ENCODE measurements around the gene SLC35D1. TPM values are rescaled to one million over a fixed set of nuclear protein-coding genes. Genes with fewer than 3 reads are reported as not detected.

SLC35D1 gene
- total and polyA plus RNA-seq, 2 experiments from 2014 or later, result 14.3 to 40.2 TPM

DNA sequence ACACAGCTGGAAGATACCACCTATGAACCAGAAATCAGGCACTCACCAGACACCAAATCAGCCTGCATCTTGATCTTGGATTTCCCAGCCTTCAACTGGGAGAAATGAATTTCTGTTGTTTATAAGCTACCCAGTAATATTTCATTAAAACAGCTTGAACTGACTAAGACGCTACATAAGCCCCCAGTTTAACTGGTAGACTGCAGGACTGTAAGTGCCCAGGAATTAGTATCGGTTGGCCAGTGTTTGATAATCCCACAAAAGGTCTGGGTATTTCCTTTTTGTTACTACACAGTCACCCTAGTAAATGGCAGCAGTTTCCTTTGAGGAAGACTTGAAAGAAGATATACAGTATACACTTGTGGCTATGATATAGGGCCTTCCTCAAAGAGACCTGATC lies 7.3 kb upstream of the SLC35D1 start:
- Histone ChIP-seq H3K79me2 (no peaks in the 10 kb centered on the region), H3K4me3 (no peak overlapping the region), H3K27me3 (no peaks in the 10 kb centered on the region), H3K36me3 (replicated peaks; ENCODE audit: insufficient read depth, low read depth) (no peaks in the 10 kb centered on the region), H3K4me1 (ENCODE audit: insufficient read depth) (peaks cover 10% of the 10 kb centered on the region), H3K9me3 (ENCODE audit: low read depth) (no peaks in the 10 kb centered on the region), H3K9me2 (replicated peaks; ENCODE audit: insufficient read depth) (no peaks in the 10 kb centered on the region), H3K27ac (peak overlapping the region; percentile 81), H4K20me1 (ENCODE audit: insufficient read depth, poor library complexity, severe bottlenecking) (no peaks in the 10 kb centered on the region), H3K4me2 (no peak overlapping the region), H2AFZ (no peak overlapping the region)
- DNase-seq (ENCODE audit: low spot score), result no peak
- 80% methylated on average over 2 of the region's 2 CpGs for WGBS (ENCODE audit: low lambda C conversion rate, missing lambda C conversion rate)
- TF ChIP-seq EZH2 (IDR thresholded peaks at IDR 0.05; ENCODE audit: borderline replicate concordance), result no peak
- TF ChIP-seq, protein P1, sequence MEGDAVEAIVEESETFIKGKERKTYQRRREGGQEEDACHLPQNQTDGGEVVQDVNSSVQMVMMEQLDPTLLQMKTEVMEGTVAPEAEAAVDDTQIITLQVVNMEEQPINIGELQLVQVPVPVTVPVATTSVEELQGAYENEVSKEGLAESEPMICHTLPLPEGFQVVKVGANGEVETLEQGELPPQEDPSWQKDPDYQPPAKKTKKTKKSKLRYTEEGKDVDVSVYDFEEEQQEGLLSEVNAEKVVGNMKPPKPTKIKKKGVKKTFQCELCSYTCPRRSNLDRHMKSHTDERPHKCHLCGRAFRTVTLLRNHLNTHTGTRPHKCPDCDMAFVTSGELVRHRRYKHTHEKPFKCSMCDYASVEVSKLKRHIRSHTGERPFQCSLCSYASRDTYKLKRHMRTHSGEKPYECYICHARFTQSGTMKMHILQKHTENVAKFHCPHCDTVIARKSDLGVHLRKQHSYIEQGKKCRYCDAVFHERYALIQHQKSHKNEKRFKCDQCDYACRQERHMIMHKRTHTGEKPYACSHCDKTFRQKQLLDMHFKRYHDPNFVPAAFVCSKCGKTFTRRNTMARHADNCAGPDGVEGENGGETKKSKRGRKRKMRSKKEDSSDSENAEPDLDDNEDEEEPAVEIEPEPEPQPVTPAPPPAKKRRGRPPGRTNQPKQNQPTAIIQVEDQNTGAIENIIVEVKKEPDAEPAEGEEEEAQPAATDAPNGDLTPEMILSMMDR (IDR thresholded peaks at IDR 0.05; ENCODE audit: poor library complexity), result no peak
- TF ChIP-seq EZH2phosphoT487 (IDR thresholded peaks at IDR 0.05; ENCODE audit: low read depth, severe bottlenecking, unreplicated experiment), result no peak

DNA sequence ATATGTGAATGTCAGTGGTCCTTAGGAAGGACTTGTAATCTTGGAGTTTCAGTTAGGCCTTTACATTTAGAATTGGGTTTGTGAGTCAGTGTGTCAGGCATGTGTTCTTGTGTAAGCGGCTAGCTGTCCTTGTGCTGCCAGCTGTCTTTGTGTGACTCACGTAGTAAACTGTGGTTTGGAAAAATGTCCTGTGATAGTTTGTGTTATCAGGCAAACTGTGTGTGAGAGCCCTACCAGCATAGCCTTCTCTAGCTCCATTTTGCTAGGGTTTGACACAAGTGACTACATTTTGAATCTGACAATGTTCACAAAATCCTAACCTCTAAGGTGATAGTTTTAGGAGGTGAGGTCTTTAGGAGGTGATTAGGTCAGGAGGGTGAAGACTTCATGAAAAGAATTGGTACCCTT lies 6.9 kb upstream of the SLC35D1 start:
- TF ChIP-seq, protein P1 (IDR thresholded peaks at IDR 0.05; ENCODE audit: poor library complexity), result no peak
- TF ChIP-seq EZH2phosphoT487 (IDR thresholded peaks at IDR 0.05; ENCODE audit: low read depth, severe bottlenecking, unreplicated experiment) (no peak), EZH2 (IDR thresholded peaks at IDR 0.05; ENCODE audit: borderline replicate concordance) (no peak)
- DNase-seq (ENCODE audit: low spot score), result peak; percentile 68
- Histone ChIP-seq H3K27ac (peak overlapping the region; percentile 81), H3K4me1 (ENCODE audit: insufficient read depth) (peaks cover 10% of the 10 kb centered on the region), H3K4me2 (no peak overlapping the region), H2AFZ (no peak overlapping the region), H3K36me3 (replicated peaks; ENCODE audit: insufficient read depth, low read depth) (no peaks in the 10 kb centered on the region), H3K9me3 (ENCODE audit: low read depth) (no peaks in the 10 kb centered on the region), H3K4me3 (no peak overlapping the region), H3K9me2 (replicated peaks; ENCODE audit: insufficient read depth) (no peaks in the 10 kb centered on the region), H3K27me3 (no peaks in the 10 kb centered on the region), H4K20me1 (ENCODE audit: insufficient read depth, poor library complexity, severe bottlenecking) (no peaks in the 10 kb centered on the region), H3K79me2 (no peaks in the 10 kb centered on the region)
- 38% methylated on average over 2 of the region's 2 CpGs for WGBS (ENCODE audit: low lambda C conversion rate, missing lambda C conversion rate)

DNA sequence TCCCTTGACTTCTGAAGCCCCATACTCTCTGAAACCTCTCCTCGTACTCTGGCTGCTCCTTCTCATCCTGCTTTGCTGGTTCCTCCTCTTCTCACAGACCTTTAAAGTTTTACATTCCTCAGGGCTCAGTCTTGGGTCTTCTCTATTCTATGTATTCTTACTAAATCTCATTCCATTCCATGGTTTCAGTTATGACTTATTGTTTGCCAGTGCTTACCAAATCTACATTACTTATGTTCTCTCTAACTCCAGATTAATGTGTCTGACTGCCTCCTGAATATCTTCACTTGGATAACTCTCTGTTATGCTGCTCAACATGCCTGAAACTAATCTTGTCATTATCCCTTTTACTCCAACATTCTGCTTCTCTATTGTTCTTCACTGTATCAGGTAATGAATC lies 5.4 kb upstream of the SLC35D1 start:
- no peaks in the 10 kb centered on the region for H3K9me2 ChIP-seq (replicated peaks; ENCODE audit: insufficient read depth)
- no peak for TF ChIP-seq EZH2phosphoT487 (IDR thresholded peaks at IDR 0.05; ENCODE audit: low read depth, severe bottlenecking, unreplicated experiment)
- no peak for TF ChIP-seq EZH2 (IDR thresholded peaks at IDR 0.05; ENCODE audit: borderline replicate concordance)
- TF ChIP-seq, protein P1 (IDR thresholded peaks at IDR 0.05; ENCODE audit: poor library complexity), result no peak
- H3K4me2 ChIP-seq, result no peak overlapping the region
- no peak overlapping the region for H2AFZ ChIP-seq
- no peak overlapping the region for H3K4me3 ChIP-seq
- H3K4me1 ChIP-seq (ENCODE audit: insufficient read depth), result peaks cover 10% of the 10 kb centered on the region
- no peaks in the 10 kb centered on the region for H3K9me3 ChIP-seq (ENCODE audit: low read depth)
- no peak for DNase-seq (ENCODE audit: low spot score)
- H3K79me2 ChIP-seq, result no peaks in the 10 kb centered on the region
- no peaks in the 10 kb centered on the region for H3K27me3 ChIP-seq
- 91% methylated on average over 1 of the region's 1 CpG for WGBS (ENCODE audit: low lambda C conversion rate, missing lambda C conversion rate)
- no peaks in the 10 kb centered on the region for H3K36me3 ChIP-seq (replicated peaks; ENCODE audit: insufficient read depth, low read depth)
- no peak overlapping the region for H3K27ac ChIP-seq
- no peaks in the 10 kb centered on the region for H4K20me1 ChIP-seq (ENCODE audit: insufficient read depth, poor library complexity, severe bottlenecking)

DNA sequence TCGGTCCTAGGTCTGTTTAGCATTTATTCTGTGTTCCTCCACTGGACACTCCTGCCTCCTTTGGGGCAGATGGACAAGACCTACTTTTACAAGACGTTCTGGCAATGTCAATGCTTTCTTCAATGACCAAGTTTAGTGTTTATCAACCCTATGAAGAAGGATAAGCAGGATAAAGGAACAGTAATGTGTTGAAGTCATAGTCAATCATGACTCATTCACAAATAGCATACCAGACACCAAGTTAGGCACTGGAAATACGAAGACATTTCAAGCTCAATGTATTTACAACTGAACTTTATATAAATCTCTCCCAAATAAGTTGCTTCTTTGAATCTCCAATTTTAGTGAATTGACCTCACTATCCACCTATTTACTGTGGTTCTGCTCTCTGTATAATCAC lies 4.8 kb upstream of the SLC35D1 start:
- H3K4me3 ChIP-seq, result no peak overlapping the region
- no peak for DNase-seq (ENCODE audit: low spot score)
- H4K20me1 ChIP-seq (ENCODE audit: insufficient read depth, poor library complexity, severe bottlenecking), result no peaks in the 10 kb centered on the region
- no peaks in the 10 kb centered on the region for H3K9me3 ChIP-seq (ENCODE audit: low read depth)
- H3K79me2 ChIP-seq, result no peaks in the 10 kb centered on the region
- no peaks in the 10 kb centered on the region for H3K36me3 ChIP-seq (replicated peaks; ENCODE audit: insufficient read depth, low read depth)
- WGBS (ENCODE audit: low lambda C conversion rate, missing lambda C conversion rate), result 75% methylated on average over 3 of the region's 3 CpGs
- no peak overlapping the region for H2AFZ ChIP-seq
- TF ChIP-seq EZH2phosphoT487 (IDR thresholded peaks at IDR 0.05; ENCODE audit: low read depth, severe bottlenecking, unreplicated experiment), result no peak
- TF ChIP-seq, protein P1 (IDR thresholded peaks at IDR 0.05; ENCODE audit: poor library complexity), result no peak
- no peak for TF ChIP-seq EZH2 (IDR thresholded peaks at IDR 0.05; ENCODE audit: borderline replicate concordance)
- H3K4me2 ChIP-seq, result no peak overlapping the region
- no peaks in the 10 kb centered on the region for H3K9me2 ChIP-seq (replicated peaks; ENCODE audit: insufficient read depth)
- peaks cover 10% of the 10 kb centered on the region for H3K4me1 ChIP-seq (ENCODE audit: insufficient read depth)
- H3K27me3 ChIP-seq, result no peaks in the 10 kb centered on the region
- H3K27ac ChIP-seq, result peak overlapping the region; percentile 5

Data from hepatocyte (in vitro differentiated cells).